Measurements from ENCODE around the gene OFD1.

OFD1 gene

DNA sequence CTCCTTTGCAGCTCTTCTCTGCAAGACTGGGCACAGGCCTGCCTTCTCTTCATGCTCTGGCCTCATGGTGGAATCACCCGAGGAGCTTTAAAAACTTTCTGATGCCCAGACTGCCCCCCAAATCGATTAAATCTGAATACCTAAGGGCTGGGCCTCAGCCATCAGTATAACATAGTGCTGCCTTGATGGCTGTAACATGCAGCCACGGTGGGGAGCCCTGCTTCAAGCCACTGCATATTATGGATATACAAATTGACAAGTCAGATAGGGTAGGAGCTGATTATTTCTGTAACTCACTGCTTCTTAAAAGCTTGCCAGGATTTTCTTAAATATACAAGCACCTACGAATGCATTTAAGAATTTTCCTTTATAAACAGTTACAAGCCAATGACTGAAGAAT lies 41.8 kb downstream of the OFD1 start:
- DNase-seq (ENCODE audit: low read depth, low spot score), result no peak
- H3K4me1 ChIP-seq (ENCODE audit: insufficient read depth, insufficient read length), result peaks cover 7% of the 10 kb centered on the region
- H3K27me3 ChIP-seq (ENCODE audit: insufficient read depth, insufficient read length), result no peaks in the 10 kb centered on the region
- no peaks in the 10 kb centered on the region for H3K9me3 ChIP-seq (ENCODE audit: insufficient read depth, low read length)
- no peak overlapping the region for H3K4me3 ChIP-seq (ENCODE audit: insufficient read length, low read depth)
- H3K9ac ChIP-seq (ENCODE audit: insufficient read length, low read depth), result no peak overlapping the region
- H3K36me3 ChIP-seq (ENCODE audit: insufficient read depth, insufficient read length, low read length), result peaks cover 42% of the 10 kb centered on the region
- no peak for TF ChIP-seq SUZ12 (IDR thresholded peaks at IDR 0.05; ENCODE audit: extremely low read depth, insufficient read depth, insufficient read length)
- no peak for TF ChIP-seq YY1 (IDR thresholded peaks at IDR 0.05; ENCODE audit: insufficient read depth, insufficient read length)
- TF ChIP-seq ZNF274 (IDR thresholded peaks at IDR 0.05; ENCODE audit: low read depth, low read length), result no peak

DNA sequence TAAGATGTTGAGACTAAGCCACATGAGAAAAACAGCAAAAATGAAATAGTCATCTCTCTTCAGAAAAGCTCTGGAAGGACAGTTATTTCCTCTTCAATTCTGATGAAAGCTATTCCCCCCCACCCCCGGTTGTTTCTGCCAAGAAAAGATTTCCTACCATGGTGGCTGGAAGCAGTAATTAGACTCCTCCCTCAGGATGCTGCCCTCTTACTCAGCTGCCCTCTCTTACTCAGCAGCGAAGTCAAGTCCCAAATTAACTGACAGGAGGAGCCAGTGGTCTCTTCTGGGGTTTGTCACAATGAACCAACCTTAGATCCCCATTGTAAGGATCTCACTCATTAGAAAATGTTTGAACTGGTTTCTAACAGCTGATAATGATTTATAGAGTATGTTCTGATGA lies 44.4 kb downstream of the OFD1 start:
- Histone ChIP-seq H3K27me3 (ENCODE audit: insufficient read depth, insufficient read length) (no peaks in the 10 kb centered on the region), H3K4me3 (ENCODE audit: insufficient read length, low read depth) (no peak overlapping the region), H3K36me3 (ENCODE audit: insufficient read depth, insufficient read length, low read length) (peaks cover 35% of the 10 kb centered on the region), H3K4me1 (ENCODE audit: insufficient read depth, insufficient read length) (peaks cover 7% of the 10 kb centered on the region), H3K9me3 (ENCODE audit: insufficient read depth, low read length) (no peaks in the 10 kb centered on the region), H3K9ac (ENCODE audit: insufficient read length, low read depth) (no peak overlapping the region)
- no peak for TF ChIP-seq ZNF274 (IDR thresholded peaks at IDR 0.05; ENCODE audit: low read depth, low read length)
- TF ChIP-seq SUZ12 (IDR thresholded peaks at IDR 0.05; ENCODE audit: extremely low read depth, insufficient read depth, insufficient read length), result no peak
- no peak for TF ChIP-seq YY1 (IDR thresholded peaks at IDR 0.05; ENCODE audit: insufficient read depth, insufficient read length)
- DNase-seq (ENCODE audit: low read depth, low spot score), result no peak

DNA sequence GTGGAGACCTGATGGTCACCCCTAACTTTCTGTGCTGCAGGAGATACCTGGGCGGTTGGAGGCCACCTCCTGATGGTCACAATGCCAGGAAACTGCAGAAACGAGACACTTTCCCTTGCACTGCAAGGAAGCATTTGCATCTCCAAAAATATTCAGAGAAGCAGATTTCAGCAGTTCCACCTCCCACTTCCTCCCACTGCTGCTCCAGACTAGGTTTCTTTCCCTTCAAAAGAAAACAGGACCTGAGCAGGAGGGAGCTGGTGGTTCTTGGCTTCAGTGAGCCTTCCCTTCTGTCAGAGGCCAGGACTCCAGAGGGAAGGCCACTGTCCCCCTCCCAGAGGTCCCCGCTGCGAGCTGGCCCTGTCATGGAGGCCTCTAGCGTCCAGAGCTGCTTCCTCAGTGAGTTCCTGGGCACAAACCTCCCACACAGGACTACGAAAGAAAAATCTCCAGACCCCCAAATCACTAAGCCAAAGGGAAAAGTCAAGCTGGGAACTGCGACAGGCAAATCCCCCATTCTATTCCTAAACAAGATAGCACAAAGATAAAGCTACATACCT lies 46.4 kb downstream of the OFD1 start:
- Histone ChIP-seq H3K4me1 (ENCODE audit: insufficient read depth, insufficient read length) (peaks cover 9% of the 10 kb centered on the region), H3K9me3 (ENCODE audit: insufficient read depth, low read length) (no peaks in the 10 kb centered on the region), H3K9ac (ENCODE audit: insufficient read length, low read depth) (no peak overlapping the region), H3K4me3 (ENCODE audit: insufficient read length, low read depth) (no peak overlapping the region), H3K36me3 (ENCODE audit: insufficient read depth, insufficient read length, low read length) (peaks cover 16% of the 10 kb centered on the region), H3K27me3 (ENCODE audit: insufficient read depth, insufficient read length) (no peaks in the 10 kb centered on the region)
- TF ChIP-seq SUZ12 (IDR thresholded peaks at IDR 0.05; ENCODE audit: extremely low read depth, insufficient read depth, insufficient read length), result no peak
- TF ChIP-seq ZNF274 (IDR thresholded peaks at IDR 0.05; ENCODE audit: low read depth, low read length), result no peak
- no peak for TF ChIP-seq YY1 (IDR thresholded peaks at IDR 0.05; ENCODE audit: insufficient read depth, insufficient read length)
- DNase-seq (ENCODE audit: low read depth, low spot score), result no peak

DNA sequence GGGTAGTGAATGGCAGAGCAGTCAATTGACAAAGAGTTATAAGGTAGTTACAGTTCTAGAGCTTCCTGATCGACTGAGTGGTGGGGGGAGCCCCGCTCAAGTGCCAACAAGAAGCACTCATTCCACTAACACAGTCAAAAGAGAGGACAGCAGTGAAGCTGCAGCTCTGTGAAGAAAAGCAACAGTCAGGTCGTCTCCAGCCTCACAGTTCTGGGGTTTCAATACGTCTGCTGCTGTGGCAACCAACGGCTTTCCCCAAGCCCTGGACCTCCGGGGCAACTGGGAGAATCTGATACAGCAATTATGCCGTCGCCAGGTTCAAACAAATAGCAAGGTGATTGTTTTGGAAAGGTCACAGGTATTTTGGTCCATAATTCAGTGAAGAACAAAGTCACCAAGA lies 51.5 kb downstream of the OFD1 start:
- Histone ChIP-seq H3K36me3 (ENCODE audit: insufficient read depth, insufficient read length, low read length) (peaks cover 5% of the 10 kb centered on the region), H3K9me3 (ENCODE audit: insufficient read depth, low read length) (no peaks in the 10 kb centered on the region), H3K27me3 (ENCODE audit: insufficient read depth, insufficient read length) (no peaks in the 10 kb centered on the region), H3K4me1 (ENCODE audit: insufficient read depth, insufficient read length) (peaks cover 2% of the 10 kb centered on the region), H3K9ac (ENCODE audit: insufficient read length, low read depth) (no peak overlapping the region), H3K4me3 (ENCODE audit: insufficient read length, low read depth) (no peak overlapping the region)
- TF ChIP-seq YY1 (IDR thresholded peaks at IDR 0.05; ENCODE audit: insufficient read depth, insufficient read length) (no peak), SUZ12 (IDR thresholded peaks at IDR 0.05; ENCODE audit: extremely low read depth, insufficient read depth, insufficient read length) (no peak), ZNF274 (IDR thresholded peaks at IDR 0.05; ENCODE audit: low read depth, low read length) (no peak)
- no peak for DNase-seq (ENCODE audit: low read depth, low spot score)

DNA sequence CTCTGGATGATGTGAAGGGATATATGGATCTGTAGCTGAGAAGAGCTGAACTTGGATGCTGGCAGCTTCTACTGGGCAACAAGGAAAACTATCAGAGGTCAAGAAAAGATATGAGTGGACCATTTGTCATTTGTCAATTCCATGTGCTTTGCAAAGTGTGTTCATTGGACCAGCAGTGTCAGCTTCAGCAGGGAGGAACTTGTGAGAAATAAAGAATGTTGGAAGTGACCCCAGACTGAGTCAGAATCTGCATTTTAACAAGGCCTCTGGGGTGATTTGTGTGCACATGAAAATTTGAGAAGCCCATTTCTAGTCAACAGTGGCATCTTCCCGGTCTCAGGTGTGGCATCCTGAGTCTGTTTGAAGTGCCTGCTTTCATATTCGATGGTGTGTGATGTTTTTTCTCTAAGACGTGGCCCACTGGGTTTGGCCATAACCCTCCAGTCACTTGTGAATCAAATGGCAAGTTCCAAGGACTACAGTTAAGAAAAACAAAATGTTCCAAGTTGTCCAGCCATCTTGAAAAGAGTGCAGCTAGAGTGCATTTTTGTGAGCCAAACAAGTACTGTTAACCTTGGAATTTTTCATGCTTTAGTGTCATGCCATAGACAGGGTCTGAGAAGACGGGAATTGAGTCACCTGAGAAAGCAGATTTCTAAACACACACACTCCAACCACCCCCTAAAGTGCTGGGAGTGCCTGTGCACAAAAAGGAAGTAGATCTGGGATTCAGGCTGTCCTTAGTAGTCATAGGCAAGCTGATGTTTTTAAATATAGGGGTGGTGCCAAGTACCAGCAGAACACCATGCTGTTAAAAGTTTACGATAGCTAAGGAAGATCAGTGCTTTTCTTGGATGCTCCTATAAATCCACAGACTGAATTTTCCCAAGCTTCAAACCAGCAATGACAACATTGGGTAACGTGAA lies 55.9 kb downstream of the OFD1 start:
- H3K4me3 ChIP-seq (ENCODE audit: insufficient read length, low read depth), result no peak overlapping the region
- DNase-seq (ENCODE audit: low read depth, low spot score), result no peak
- H3K9me3 ChIP-seq (ENCODE audit: insufficient read depth, low read length), result no peaks in the 10 kb centered on the region
- peaks cover under 1% of the 10 kb centered on the region for H3K4me1 ChIP-seq (ENCODE audit: insufficient read depth, insufficient read length)
- H3K36me3 ChIP-seq (ENCODE audit: insufficient read depth, insufficient read length, low read length), result no peaks in the 10 kb centered on the region
- H3K9ac ChIP-seq (ENCODE audit: insufficient read length, low read depth), result no peak overlapping the region
- no peaks in the 10 kb centered on the region for H3K27me3 ChIP-seq (ENCODE audit: insufficient read depth, insufficient read length)
- TF ChIP-seq ZNF274 (IDR thresholded peaks at IDR 0.05; ENCODE audit: low read depth, low read length) (no peak), SUZ12 (IDR thresholded peaks at IDR 0.05; ENCODE audit: extremely low read depth, insufficient read depth, insufficient read length) (no peak), YY1 (IDR thresholded peaks at IDR 0.05; ENCODE audit: insufficient read depth, insufficient read length) (no peak)

DNA sequence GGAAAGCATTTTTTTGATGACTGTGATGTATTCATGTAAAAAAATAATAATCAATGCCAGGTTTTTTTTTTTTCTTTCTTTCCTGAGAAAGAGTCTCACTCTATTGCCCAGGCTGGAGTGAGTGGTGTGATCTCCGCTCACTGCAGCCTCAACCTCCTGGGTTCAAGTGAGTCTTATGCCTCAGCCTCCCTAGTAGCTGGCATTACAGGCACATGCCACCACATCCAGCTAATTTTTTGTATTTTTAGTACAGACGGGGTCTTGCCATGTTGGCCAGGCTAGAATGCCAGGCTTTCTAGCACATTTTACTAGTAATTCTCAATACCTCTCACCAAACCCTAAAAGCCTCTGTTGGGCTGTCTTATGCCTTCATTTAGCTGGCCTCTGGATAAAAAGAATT lies 56.6 kb downstream of the OFD1 start:
- H3K4me3 ChIP-seq (ENCODE audit: insufficient read length, low read depth), result no peak overlapping the region
- TF ChIP-seq SUZ12 (IDR thresholded peaks at IDR 0.05; ENCODE audit: extremely low read depth, insufficient read depth, insufficient read length) (no peak), YY1 (IDR thresholded peaks at IDR 0.05; ENCODE audit: insufficient read depth, insufficient read length) (no peak), ZNF274 (IDR thresholded peaks at IDR 0.05; ENCODE audit: low read depth, low read length) (no peak)
- no peaks in the 10 kb centered on the region for H3K4me1 ChIP-seq (ENCODE audit: insufficient read depth, insufficient read length)
- H3K9ac ChIP-seq (ENCODE audit: insufficient read length, low read depth), result no peak overlapping the region
- H3K36me3 ChIP-seq (ENCODE audit: insufficient read depth, insufficient read length, low read length), result no peaks in the 10 kb centered on the region
- H3K27me3 ChIP-seq (ENCODE audit: insufficient read depth, insufficient read length), result no peaks in the 10 kb centered on the region
- no peak for DNase-seq (ENCODE audit: low read depth, low spot score)
- H3K9me3 ChIP-seq (ENCODE audit: insufficient read depth, low read length), result no peaks in the 10 kb centered on the region

DNA sequence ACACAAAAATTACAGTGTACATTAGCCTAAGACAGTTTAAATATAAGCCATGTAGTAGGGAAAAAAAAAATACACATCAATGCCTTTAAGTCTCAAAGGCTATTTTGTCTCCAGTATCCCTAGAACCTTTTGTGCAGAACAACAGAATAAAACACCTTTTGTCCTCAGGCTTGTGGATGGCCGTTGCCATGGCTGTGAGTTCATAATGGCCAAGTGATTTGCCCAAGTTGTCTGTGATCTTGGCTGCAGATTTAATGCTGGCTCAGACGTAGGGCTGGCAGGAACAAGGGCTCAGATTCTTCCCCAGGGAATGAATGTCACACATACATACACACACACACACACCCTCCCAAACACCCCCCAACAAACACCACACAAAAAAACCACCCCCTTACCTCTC lies 57.0 kb downstream of the OFD1 start:
- H3K4me1 ChIP-seq (ENCODE audit: insufficient read depth, insufficient read length), result no peaks in the 10 kb centered on the region
- H3K9me3 ChIP-seq (ENCODE audit: insufficient read depth, low read length), result no peaks in the 10 kb centered on the region
- no peaks in the 10 kb centered on the region for H3K36me3 ChIP-seq (ENCODE audit: insufficient read depth, insufficient read length, low read length)
- H3K27me3 ChIP-seq (ENCODE audit: insufficient read depth, insufficient read length), result no peaks in the 10 kb centered on the region
- H3K9ac ChIP-seq (ENCODE audit: insufficient read length, low read depth), result no peak overlapping the region
- TF ChIP-seq SUZ12 (IDR thresholded peaks at IDR 0.05; ENCODE audit: extremely low read depth, insufficient read depth, insufficient read length), result no peak
- TF ChIP-seq ZNF274 (IDR thresholded peaks at IDR 0.05; ENCODE audit: low read depth, low read length), result no peak
- no peak for DNase-seq (ENCODE audit: low read depth, low spot score)
- no peak overlapping the region for H3K4me3 ChIP-seq (ENCODE audit: insufficient read length, low read depth)
